ENCODE results near the gene H2BW2.
"Not testable (repeated sequence)": the region's sequence is repeated elsewhere in the genome, so short reads cannot be mapped to it uniquely, and the experiment has no call there.

The H2BW2 gene

DNA sequence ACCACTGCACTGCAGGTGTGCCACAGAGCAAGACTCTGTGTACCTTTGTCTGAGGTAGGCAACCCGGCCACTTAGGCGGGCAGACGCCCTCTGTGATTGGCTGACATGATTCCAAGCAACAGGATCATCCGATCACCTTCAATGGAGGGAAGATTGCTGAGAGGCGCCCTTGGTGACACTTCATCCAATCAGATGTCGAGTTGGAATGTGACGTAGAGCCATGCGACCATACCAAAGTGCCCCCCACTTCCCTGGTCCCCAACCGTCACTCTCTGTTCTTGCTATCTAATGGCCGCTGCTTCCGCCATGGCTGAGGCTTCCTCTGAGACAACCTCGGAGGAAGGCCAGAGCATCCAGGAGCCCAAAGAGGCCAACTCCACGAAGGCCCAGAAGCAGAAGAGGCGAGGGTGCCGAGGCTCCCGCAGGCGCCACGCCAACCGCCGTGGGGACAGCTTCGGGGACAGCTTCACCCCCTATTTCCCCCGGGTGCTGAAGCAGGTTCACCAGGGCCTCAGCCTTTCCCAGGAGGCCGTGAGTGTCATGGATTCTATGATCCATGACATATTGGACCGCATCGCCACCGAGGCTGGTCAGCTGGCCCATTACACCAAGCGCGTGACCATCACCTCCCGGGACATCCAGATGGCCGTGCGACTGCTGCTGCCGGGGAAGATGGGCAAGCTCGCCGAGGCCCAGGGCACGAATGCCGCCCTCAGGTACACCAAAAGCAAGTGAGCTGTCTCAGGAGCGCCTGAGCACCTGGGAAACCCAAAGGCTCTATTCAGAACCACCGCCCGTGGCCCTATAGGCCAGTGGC, at the start of gene H2BW2:
Gene H2BW2, plus strand, starts transcription at position 268 of the 817 bp plus-strand sequence. Its CDS starts 39 bp downstream, at position 307.
- no peak for DNase-seq

DNA sequence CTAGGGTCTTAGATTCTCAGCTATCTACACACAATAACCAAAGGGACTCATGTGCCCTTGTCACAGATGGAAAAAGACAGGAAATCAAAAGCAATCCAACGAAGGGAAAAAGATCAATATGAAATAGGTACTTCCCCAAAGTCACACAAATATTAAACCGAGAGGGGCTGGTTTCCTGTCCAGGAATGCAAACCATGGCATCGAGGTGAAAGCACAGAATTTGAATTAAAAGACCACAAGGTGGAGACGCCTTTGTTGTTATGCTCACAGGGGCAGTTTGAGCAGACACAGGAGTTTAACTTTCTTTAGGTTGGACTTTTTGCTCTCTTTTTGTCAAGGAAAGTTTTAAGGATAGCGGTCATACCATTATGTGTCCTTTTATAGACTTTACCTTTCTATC, 40.5 kb upstream of the H2BW2 start:
- no peak for DNase-seq

DNA sequence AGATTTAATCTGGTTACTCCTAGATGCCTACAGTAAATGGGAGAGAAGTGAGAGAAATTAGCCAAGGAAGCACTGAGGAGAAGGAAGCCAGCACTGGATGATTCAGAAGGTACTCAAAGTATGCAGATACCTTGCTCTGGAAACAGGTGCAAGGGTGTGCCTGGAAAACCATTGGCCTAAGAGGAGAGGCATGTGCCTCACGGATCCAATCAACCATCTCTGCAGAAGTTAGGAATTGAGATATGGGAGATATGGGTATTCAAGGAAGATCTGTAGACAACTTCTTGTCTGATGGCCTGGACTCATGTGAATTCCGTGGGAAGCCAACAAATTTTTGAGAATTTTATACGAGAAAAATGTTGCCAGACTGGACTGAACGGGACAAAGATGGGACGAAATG, 30.9 kb upstream of the H2BW2 start:
- DNase-seq: no peak

DNA sequence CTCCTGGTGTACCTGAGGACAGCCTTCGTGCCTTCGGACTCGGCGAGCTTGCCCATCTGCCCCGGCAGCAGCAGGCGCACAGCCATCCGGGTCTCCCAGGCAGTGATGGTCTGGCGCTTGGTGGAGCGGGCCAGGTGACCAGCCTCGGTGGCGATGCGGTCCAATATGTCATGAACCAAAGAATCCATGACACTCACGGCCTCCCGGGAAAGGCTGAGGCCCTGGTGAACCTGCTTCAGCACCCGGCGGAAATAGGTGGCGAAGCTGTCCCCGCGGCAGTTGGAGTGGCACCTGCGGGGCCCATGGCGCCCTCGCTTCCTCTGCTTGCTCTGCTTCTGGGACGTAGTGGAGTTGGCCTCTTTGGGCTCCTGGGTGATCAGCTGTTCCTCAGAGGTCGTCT, 26.6 kb upstream of the H2BW2 start:
- DNase-seq: no peak

DNA sequence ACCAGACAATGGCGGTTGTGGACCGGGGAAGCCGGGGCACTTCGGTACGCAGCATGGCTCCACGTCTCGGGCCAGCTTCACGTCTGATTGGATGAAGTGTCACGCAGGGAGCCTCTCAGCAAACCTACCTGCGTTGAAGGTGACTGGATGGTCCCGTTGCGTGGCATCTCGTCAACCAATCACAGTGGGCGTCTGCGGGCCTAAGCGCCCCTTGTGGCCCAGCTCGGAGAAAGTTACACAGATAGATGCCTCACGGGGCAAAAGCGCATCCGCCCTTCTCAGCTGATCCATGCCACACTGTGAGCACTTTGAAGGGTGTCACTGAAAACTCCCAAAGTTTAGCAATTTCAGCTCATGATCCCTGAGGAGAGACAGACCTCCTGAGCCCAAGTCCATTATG, 26.1 kb upstream of the H2BW2 start, which contains the start of gene H2BW1:
Gene H2BW1, minus strand, starts transcription at position 103 of the 400 bp plus-strand sequence. CDS start 132 bp downstream, outside the sequence.
- no peak for DNase-seq

DNA sequence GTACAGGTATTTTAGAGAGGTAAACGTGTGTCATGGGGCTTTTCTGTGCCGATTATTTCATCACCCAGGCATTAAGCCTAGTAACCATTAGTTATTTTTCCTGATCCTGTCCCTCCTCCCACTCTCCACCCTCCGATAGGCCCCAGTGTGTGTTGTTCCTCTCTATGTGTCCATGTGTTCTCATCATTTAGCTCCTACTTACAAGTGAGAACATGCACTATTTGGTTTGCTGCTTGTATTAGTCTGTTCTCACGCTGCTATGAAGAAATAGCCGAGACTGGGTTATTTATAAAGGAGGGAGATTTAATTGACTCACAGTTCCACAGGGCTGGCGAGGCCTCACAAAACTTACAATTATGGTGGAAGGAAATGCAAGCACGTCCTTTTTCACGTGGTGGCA, 24.2 kb upstream of the H2BW2 start:
- not testable (repeated sequence) for DNase-seq

DNA sequence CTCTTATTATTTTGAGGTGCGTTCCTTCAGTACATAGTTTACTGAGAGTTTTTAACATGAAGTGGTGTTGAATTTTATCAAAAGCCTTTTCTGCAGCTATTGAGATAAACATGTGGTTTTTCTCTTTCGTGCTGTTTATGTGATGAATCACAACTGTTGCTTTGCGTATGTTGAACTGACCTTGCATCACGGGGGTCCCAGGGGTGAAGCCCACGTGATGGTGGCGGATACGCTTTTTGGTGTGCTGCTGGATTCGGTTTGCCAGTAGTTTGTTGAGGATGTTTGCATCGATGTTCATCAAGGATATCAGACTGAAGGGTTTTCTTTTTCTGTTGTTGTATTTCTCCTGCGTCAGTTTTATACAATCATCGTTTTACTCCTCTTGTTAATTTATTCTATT, 21.6 kb upstream of the H2BW2 start:
- DNase-seq: no peak

DNA sequence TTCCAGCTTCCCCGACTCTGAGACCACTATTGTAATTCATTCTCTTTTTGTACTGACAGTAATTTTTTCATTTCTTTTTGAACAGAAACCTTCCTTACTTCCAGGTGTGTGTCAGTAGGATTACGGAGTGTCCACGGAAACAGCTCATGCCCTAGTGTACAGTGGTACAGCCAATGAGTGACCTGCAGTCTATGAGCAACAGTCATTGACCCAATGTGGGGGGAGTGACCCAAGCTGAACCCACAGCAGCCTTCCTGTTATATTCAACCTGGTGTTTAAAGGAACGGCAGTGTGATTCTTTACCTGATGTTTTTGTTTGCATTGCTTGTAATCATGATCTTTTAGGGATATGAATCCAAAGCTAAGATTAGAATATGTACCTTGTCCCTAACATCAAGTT, 1.2 kb downstream of the H2BW2 start:
- no peak for DNase-seq

DNA sequence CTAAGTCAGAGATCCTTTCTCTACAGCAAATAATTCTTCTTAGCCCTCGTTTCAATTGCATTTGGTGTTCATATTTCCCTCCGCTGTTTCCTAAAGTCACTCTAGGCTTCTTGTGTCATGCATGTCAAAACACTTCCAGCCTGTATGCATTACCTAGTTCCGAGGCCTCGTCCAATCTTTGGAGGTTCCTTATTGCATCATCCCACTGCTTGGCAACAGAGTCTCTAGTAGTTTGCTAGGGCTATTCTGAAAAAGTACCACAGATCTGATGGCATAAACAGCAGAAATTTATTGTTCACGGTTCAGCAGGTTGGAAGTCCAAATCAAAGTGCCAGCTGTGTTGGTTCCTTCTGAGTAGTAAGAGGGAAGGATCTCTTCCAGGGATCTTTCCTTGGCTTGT, 5.9 kb downstream of the H2BW2 start:
- DNase-seq: no peak

DNA sequence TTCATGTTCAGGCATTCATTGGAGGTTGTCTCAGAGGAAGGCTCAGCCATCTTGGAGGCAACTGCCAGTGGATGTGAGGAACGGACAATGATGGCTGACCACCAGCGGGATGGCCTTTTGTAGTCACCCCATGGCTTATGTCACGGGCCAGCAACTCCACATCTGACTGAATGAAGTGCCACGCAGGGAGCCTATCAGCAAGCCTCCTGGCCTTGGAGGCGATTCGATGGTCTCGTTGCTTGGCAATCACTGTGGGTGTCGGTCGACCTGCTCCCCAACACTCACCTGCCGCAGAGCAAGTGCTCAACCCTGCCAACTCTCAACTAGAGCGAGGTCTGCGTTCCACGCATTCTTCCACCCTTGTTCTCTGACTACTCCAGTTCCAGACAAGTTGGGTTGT, 7.4 kb downstream of the H2BW2 start:
- no peak for DNase-seq

DNA sequence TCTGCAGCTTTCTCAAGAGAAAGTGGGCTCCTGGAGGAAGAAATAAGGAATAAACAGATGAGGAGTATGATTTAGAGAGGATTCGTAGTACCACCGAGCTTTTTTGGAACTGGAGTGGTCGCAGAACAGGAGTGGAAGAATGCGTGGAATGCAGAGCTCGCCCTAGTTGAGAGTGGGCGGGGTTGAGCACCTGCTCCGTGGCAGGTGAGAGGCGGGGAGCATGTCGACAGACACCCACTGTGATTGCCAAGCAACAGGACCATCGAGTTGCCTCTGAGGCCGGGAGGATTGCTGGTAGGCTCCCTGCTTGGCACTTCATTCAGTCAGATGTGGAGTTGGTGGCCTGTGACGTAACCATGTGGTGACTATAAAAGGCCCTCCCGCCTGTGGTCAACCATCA, 15.2 kb downstream of the H2BW2 start:
- not testable (repeated sequence) for DNase-seq

DNA sequence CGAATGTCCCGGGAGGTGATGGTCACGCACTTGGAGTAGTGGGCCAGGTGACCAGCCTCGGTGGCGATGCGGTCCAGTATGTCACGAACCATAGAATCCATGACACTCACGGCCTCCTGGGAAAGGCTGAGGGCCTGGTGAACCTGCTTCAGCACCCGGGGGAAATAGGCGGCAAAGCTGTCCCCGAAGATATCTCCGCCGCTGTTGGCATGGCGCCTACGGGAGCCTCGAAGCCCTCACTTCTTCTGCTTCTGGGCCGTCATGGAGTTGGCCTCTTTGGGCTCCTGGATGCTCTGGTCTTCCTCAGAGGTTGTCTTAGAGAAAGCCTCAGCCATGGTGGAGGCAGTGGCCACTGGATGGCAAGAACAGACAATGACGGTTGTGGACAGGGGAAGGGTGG, 22.9 kb downstream of the H2BW2 start:
- DNase-seq: not testable (repeated sequence)

DNA sequence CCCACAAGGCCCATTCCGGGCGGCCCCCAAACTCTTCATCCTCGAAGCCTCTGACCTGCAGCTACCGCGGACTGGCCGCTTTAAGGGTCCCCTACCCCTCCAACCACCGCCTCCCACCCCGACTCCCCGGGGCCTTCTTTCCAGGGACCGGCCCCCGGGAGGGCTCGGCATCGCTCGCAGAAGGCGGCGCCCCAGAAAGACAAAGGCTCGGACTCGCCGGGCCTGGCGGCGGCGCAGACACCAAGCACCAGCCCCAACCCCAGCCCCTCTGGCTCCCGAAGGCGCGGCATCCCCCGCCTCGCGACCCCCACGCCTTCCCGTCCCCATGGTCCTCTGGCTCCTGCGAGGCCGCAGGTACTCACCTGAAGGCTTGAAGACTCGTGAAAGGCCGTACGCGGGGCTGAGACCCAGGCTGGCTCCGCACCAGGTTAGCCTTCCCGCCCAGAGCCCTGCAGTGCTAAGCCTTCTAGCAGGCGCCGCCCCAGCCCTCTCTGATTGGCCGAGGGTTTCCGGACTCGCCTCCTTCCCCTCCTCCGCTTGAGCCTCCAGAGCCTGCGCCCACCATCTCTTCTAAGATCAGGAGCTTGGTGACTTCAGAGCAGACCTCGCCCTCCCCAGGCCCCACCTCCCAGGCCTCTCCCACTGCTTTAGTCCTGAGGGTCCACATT, 36.2 kb downstream of the H2BW2 start, which contains the start of gene TMSB15C:
Gene TMSB15C, minus strand, starts transcription at position 459 of the 668 bp plus-strand sequence.
- DNase-seq: not testable (repeated sequence)

DNA sequence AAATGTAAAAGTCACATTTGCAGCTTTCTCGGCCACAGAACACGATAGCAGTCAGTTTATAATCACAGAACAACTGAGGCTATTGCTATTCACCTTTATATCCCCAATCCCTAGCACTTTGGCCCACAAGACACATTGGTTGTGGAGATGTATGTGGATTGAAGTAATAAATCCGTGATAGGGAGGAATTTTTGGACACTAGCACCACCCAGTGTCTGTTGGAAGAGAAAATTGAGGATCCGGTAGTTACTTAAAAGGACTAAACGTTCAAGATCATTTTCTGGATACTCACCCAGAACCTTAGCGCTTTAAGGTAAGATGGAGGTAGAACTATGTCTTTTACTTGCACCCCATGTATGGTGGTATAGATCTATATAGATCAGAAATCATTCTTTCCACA, 38.1 kb downstream of the H2BW2 start:
- DNase-seq: not testable (repeated sequence)

DNA sequence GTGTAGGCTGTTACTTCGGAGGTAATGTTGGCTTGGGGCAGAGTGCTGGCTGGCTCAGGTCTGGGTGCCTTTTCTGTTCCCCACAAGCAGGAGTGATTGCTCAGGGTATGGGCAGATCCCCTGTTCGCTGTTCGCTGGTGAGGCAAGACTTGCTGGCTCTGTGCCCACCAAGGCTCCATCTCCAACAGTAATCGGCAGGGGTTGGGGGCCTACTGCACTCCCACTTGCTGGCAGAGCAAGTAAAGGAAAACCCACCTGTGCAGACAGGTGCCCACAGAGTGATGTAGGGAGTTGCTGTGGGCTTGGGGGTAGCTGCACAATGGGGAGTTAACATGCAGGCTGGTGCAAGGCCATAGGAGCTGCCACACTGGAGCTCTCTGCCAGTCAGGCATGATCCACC, 44.3 kb downstream of the H2BW2 start:
- DNase-seq: no peak

DNA sequence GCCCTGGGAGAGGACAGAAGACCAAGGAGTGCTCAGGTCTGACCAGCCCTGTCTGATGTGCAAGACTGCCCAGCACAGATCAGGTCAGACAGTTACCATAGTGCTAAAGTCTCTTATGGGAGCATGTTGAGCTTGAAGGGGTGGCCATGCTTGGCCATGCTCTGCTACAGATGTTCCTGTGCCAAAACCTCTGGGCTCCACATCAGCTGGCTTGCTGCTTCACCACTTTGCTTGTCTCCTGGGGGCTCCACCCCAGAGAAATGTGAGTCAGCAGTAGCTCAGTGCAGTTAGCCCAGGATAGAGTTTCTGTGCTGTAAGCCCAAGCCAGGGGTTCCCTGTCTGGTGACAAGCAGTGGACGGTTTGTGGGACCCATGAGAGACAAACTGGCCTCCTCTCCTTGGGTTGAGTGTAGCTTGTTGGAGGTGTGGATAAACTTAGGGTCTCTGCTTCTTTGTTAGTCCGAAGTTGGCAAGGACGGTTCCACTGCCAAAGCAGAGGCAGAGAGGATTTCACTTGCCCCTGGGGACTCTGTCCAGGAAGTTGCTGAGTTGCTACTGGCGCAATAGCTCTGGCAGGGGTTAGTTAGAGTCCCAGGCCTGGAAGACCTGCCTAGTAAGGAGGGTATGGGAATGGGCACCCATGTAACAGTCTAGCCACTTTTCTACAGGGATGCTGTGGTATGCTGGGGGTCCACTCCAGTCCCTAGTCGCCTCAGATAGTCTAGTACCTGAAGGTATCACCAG, 45.0 kb downstream of the H2BW2 start:
- DNase-seq: no peak

DNA sequence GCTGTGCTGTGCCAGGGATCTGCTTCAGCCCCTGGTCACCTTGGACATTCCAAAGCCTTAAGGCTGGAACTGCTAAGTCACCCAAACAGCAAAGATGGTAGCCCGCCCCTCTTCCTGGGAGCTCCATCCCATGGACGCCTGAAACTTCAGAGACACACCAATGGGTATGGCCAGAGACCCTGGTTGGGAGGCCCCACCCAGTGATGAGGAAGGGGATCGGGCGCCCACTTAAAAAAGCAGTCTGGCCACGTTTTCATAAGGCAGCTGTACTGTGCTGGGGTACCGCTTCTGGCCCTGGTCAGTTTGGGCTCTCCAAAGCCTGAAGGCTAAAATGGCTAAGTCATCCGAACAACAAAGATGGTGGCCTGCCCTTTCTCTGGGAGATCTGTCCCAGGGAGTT, 45.7 kb downstream of the H2BW2 start:
- DNase-seq: no peak

DNA sequence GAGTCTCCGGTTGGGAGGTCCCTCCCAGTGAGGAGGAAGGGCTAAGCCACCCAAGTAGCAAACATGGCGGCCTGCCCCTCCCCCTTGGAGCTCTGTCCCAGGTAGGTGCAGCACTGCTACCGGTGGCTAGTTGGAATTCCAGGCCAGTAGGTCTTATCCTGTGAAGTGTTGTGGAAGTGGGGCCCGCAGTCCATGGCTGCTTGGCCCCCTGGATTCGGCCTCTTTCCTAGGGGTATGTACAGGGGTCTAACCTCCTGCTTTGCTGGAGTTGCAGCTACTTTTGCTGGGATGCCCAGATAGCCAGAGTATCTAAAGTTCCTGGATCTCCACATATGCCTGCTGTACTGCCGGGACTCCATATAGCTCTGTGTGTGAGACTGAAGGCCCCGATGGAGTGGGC, 46.2 kb downstream of the H2BW2 start:
- no peak for DNase-seq
